ENCODE results near the gene RAET1L.
"Not testable (repeated sequence)": the region's sequence is repeated elsewhere in the genome, so short reads cannot be mapped to it uniquely, and the experiment has no call there.

RAET1L gene

GRCh38 chr6:150017186-150017521 is 8.2 kb downstream of the RAET1L start:
- H3K9me3 ChIP-seq (ENCODE audit: control insufficient read depth, insufficient read depth, low read length); H3K4me3 ChIP-seq (ENCODE audit: low read length); DNase-seq (ENCODE audit: low read depth, low spot score); H3K27ac ChIP-seq (ENCODE audit: low read length); H3K4me1 ChIP-seq (ENCODE audit: control insufficient read depth, insufficient read depth, low read length); H3K36me3 ChIP-seq (ENCODE audit: control insufficient read depth, insufficient read depth, low read length): not testable (repeated sequence)
- peaks cover 31% of the 10 kb centered on the region for H3K27me3 ChIP-seq (ENCODE audit: control insufficient read depth, insufficient read depth, low read length)
- no CpG with 5 or more reads among the region's 5 CpGs for WGBS (ENCODE audit: insufficient coverage, insufficient read length)

GRCh38 chr6:150016324-150017185 is 8.8 kb downstream of the RAET1L start:
- WGBS (ENCODE audit: insufficient coverage, insufficient read length) = no CpG with 5 or more reads among the region's 6 CpGs
- no peak overlapping the region for H3K4me3 ChIP-seq (ENCODE audit: low read length)
- H3K36me3 ChIP-seq (ENCODE audit: control insufficient read depth, insufficient read depth, low read length) = no peaks in the 10 kb centered on the region
- DNase-seq (ENCODE audit: low read depth, low spot score) = no peak
- no peaks in the 10 kb centered on the region for H3K4me1 ChIP-seq (ENCODE audit: control insufficient read depth, insufficient read depth, low read length)
- H3K27me3 ChIP-seq (ENCODE audit: control insufficient read depth, insufficient read depth, low read length) = peaks cover 33% of the 10 kb centered on the region
- H3K27ac ChIP-seq (ENCODE audit: low read length) = no peak overlapping the region
- H3K9me3 ChIP-seq (ENCODE audit: control insufficient read depth, insufficient read depth, low read length) = no peaks in the 10 kb centered on the region

GRCh38 chr6:150015281-150016001 is 9.9 kb downstream of the RAET1L start:
- H3K27ac ChIP-seq (ENCODE audit: low read length); H3K4me3 ChIP-seq (ENCODE audit: low read length); H3K36me3 ChIP-seq (ENCODE audit: control insufficient read depth, insufficient read depth, low read length); H3K4me1 ChIP-seq (ENCODE audit: control insufficient read depth, insufficient read depth, low read length); DNase-seq (ENCODE audit: low read depth, low spot score); H3K9me3 ChIP-seq (ENCODE audit: control insufficient read depth, insufficient read depth, low read length): not testable (repeated sequence)
- no CpG with 5 or more reads among the region's 15 CpGs for WGBS (ENCODE audit: insufficient coverage, insufficient read length)
- H3K27me3 ChIP-seq (ENCODE audit: control insufficient read depth, insufficient read depth, low read length) = peaks cover 37% of the 10 kb centered on the region

GRCh38 chr6:150014623-150015280 is 10.6 kb downstream of the RAET1L start:
- no CpG with 5 or more reads among the region's 50 CpGs for WGBS (ENCODE audit: insufficient coverage, insufficient read length)

DNA sequence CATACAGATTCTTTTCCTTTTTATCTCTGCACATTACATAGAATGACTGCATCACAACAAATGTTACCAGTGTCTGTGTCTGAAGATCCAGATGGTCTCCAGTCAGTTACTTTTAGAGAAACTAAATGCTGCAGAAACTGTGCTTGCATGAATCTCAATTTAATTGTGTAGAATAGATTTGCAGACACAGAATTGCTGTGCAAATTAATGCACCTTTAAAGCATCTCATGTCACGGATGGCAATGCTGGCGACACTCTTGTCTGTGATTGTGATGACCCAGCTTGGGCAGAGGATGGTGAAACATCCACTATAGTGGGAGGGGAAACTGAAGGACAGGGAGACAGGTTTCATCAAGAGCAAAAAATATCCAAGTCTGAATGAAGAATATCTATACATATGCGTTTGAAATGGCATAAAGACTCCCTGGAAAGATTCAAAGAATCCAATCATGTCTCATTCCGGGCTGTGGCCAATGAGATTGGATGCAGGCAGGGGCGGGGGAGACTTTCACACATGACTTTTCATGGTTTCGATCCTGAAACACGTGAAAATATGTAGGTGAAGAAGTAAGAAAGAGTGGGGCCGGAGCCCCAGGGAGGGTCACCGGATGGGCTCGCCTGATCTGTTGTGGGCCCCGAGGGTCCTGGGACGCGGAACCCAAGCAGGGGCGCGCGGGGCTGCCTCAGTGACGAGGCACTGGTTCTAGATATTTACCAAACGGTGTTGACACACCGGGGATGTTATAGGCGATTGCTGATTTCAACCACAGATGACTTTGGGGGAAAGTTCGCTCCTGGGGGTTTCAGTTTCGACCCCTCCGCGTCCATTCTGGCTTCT is 11.3 kb downstream of the RAET1L start:
- WGBS (ENCODE audit: insufficient coverage, insufficient read length) = no CpG with 5 or more reads among the region's 24 CpGs

More at GRCh38 chr6:150014623-150015280, 10.6 kb downstream of the RAET1L start:
- DNase-seq (ENCODE audit: low read depth, low spot score); H3K4me1 ChIP-seq (ENCODE audit: control insufficient read depth, insufficient read depth, low read length); H3K4me3 ChIP-seq (ENCODE audit: low read length); H3K36me3 ChIP-seq (ENCODE audit: control insufficient read depth, insufficient read depth, low read length); H3K27ac ChIP-seq (ENCODE audit: low read length); H3K9me3 ChIP-seq (ENCODE audit: control insufficient read depth, insufficient read depth, low read length): not testable (repeated sequence)
- H3K27me3 ChIP-seq (ENCODE audit: control insufficient read depth, insufficient read depth, low read length) = peaks cover 44% of the 10 kb centered on the region

DNA sequence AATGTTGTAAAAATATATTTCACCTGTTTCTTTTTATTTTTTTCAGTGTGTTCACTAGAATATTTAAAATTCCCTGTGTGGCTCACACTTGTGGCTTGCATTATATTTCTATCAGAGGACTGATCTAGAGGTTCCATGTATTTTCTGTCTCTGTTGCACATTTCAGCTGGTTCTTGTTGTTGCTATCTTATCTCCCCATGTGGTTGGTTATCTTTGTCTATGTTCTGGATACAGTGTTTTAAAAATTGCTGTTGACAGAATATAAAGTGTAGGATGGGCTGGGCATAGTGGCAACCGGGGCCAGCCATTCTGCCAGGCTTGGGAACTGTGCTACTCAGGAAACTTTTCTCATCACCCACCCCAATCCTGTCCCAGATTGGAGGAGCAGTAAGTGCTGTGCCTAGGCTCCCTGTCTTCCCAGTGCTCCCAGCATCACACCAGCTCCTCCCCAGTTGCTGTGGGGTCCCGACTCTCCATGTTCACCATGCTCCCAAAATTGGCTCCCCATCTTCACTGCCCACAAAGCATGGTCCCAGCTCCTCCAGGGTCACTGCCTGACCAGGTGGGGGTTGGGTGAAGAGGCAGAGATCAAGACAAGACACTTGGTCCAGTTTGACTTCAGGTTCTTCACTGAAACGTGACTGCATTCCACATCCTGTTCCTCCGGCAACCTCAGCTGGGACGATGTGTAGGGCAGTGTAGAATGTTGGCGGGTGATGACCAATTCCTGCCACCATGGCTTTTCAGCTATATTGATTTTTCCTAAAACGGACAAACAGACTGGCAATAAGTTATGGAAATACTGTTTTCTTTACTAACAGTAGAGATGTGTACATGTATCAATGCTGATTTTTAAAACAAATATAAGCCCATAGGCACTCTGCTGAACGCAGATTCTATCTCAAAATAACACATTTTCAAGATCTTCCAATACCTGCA is 12.2 kb downstream of the RAET1L start:
- not testable (repeated sequence) for H3K36me3 ChIP-seq (ENCODE audit: control insufficient read depth, insufficient read depth, low read length); DNase-seq (ENCODE audit: low read depth, low spot score); H3K4me1 ChIP-seq (ENCODE audit: control insufficient read depth, insufficient read depth, low read length); H3K27ac ChIP-seq (ENCODE audit: low read length); H3K9me3 ChIP-seq (ENCODE audit: control insufficient read depth, insufficient read depth, low read length); H3K4me3 ChIP-seq (ENCODE audit: low read length)
- WGBS (ENCODE audit: insufficient coverage, insufficient read length) = no CpG with 5 or more reads among the region's 8 CpGs
- H3K27me3 ChIP-seq (ENCODE audit: control insufficient read depth, insufficient read depth, low read length) = peaks cover 44% of the 10 kb centered on the region

More for the DNA sequence above, 11.3 kb downstream of the RAET1L start:
- not testable (repeated sequence) for H3K36me3 ChIP-seq (ENCODE audit: control insufficient read depth, insufficient read depth, low read length); DNase-seq (ENCODE audit: low read depth, low spot score); H3K9me3 ChIP-seq (ENCODE audit: control insufficient read depth, insufficient read depth, low read length); H3K4me3 ChIP-seq (ENCODE audit: low read length); H3K27ac ChIP-seq (ENCODE audit: low read length); H3K4me1 ChIP-seq (ENCODE audit: control insufficient read depth, insufficient read depth, low read length)
- H3K27me3 ChIP-seq (ENCODE audit: control insufficient read depth, insufficient read depth, low read length) = peaks cover 44% of the 10 kb centered on the region

- DNase-seq (ENCODE audit: low read depth, low spot score) = no peak
- Histone ChIP-seq H3K4me1 (ENCODE audit: control insufficient read depth, insufficient read depth, low read length) (peaks cover 3% of the 10 kb centered on the region; the same call in 1 of the 2 replicates), H3K9me3 (ENCODE audit: control insufficient read depth, insufficient read depth, low read length) (no peaks in the 10 kb centered on the region), H3K27ac (ENCODE audit: low read length) (no peak overlapping the region), H3K27me3 (ENCODE audit: control insufficient read depth, insufficient read depth, low read length) (peaks cover 40% of the 10 kb centered on the region), H3K4me3 (ENCODE audit: low read length) (no peak overlapping the region), H3K36me3 (ENCODE audit: control insufficient read depth, insufficient read depth, low read length) (no peaks in the 10 kb centered on the region)
- WGBS (ENCODE audit: insufficient coverage, insufficient read length) = no CpG with 5 or more reads among the region's 9 CpGs
These were observed 16.7 kb downstream of the RAET1L start for GRCh38 chr6:150008588-150008987.

DNA sequence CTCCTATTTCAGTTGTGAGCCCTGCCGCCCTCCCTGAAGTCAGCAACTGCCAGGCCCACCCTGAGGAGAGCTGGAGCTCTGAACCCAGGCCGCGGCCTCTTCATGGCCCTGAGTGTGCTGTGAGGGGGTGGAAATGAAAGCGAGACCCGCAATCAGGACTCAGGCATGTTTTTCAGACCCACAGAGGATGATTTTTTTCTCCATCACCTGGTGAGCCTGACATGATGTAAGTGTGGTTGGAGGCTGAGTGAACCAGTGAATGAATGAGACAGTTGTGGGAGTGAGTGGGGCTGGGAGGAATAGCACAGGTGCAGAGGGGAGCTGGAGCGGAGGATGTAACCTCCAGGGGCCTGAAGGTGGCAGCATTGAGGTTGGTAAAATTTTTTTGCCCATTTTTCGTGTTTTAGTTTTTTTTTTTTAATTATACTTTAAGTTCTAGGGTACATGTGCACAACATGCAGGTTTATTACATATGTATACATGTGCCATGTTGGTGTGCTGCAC is 18.3 kb downstream of the RAET1L start:
- no peak for DNase-seq (ENCODE audit: low read depth, low spot score)
- Histone ChIP-seq H3K27ac (ENCODE audit: low read length) (no peak overlapping the region), H3K4me3 (ENCODE audit: low read length) (no peak overlapping the region), H3K9me3 (ENCODE audit: control insufficient read depth, insufficient read depth, low read length) (no peaks in the 10 kb centered on the region), H3K36me3 (ENCODE audit: control insufficient read depth, insufficient read depth, low read length) (no peaks in the 10 kb centered on the region), H3K27me3 (ENCODE audit: control insufficient read depth, insufficient read depth, low read length) (peaks cover 34% of the 10 kb centered on the region), H3K4me1 (ENCODE audit: control insufficient read depth, insufficient read depth, low read length) (peaks cover 3% of the 10 kb centered on the region; the same call in 1 of the 2 replicates)
- WGBS (ENCODE audit: insufficient coverage, insufficient read length) = no CpG with 5 or more reads among the region's 7 CpGs
